Mesenchymal stem cell (in vitro differentiated cells and primary cell): ENCODE measurements around the gene ADGRV1. TPM values are rescaled to one million over a fixed set of nuclear protein-coding genes. Genes with fewer than 3 reads are reported as not detected.

Experiments used
- DNase-seq: peaks from one replicate; pipeline ENCODE4 v3.0.0-alpha.2; 2013
- H2AFZ ChIP-seq: one replicate; pipeline ENCODE4 v1.6.1; 2013; ENCODE audit warnings: low read depth, mild to moderate bottlenecking, control low read depth, inconsistent platforms, low read length, moderate library complexity
- H2AK5ac ChIP-seq: 2 replicates; pipeline ENCODE4 v1.6.1; 2013; ENCODE audit warnings: low read length, moderate library complexity, mild to moderate bottlenecking, inconsistent platforms; ENCODE audit not compliant: severe bottlenecking
- H2BK120ac ChIP-seq: one replicate; pipeline ENCODE4 v1.6.1; 2013; ENCODE audit warnings: low read depth, mild to moderate bottlenecking, inconsistent platforms, low read length, moderate library complexity
- H2BK12ac ChIP-seq, 2 experiments: one replicate each; pipeline ENCODE4 v1.6.1; 2013; ENCODE audit warnings: inconsistent platforms in 2 of 2, low read length in 2 of 2, mild to moderate bottlenecking in 2 of 2, moderate library complexity in 2 of 2, control low read depth in 1 of 2
- H2BK15ac ChIP-seq: one replicate; pipeline ENCODE4 v1.6.1; 2013; ENCODE audit warnings: mild to moderate bottlenecking, low read depth, inconsistent platforms; ENCODE audit not compliant: poor library complexity, severe bottlenecking
- H2BK5ac ChIP-seq: 2 replicates; pipeline ENCODE4 v1.6.1; 2013; ENCODE audit warnings: low read depth, mild to moderate bottlenecking, low read length, control low read depth, inconsistent platforms; ENCODE audit not compliant: poor library complexity, severe bottlenecking
- H3K14ac ChIP-seq, 2 experiments: one replicate each; pipeline ENCODE4 v1.6.1; 2013; ENCODE audit warnings: inconsistent platforms in 2 of 2, low read length in 2 of 2, control low read depth in 1 of 2, mild to moderate bottlenecking in 1 of 2, moderate library complexity in 1 of 2
- H3K18ac ChIP-seq, 2 experiments: one replicate each; pipeline ENCODE4 v1.6.1; 2013; ENCODE audit warnings: inconsistent platforms in 2 of 2, low read length in 2 of 2, control low read depth in 1 of 2, low read depth in 1 of 2, mild to moderate bottlenecking in 1 of 2
- H3K23ac ChIP-seq, 2 experiments: one replicate each; pipeline ENCODE4 v1.6.1; 2013; ENCODE audit warnings: inconsistent platforms in 2 of 2, low read length in 2 of 2, mild to moderate bottlenecking in 2 of 2, moderate library complexity in 2 of 2, control low read depth in 1 of 2
- H3K27ac ChIP-seq: 2 replicates; pipeline ENCODE4 v1.5.1; 2013; ENCODE audit warnings: mild to moderate bottlenecking, moderate library complexity, low read length, control low read depth, inconsistent platforms; ENCODE audit not compliant: poor library complexity, severe bottlenecking
- H3K27me3 ChIP-seq, 2 experiments: 2 replicates each; pipeline versions ENCODE4 v1.6.1 to v1.7.0; 2013; ENCODE audit warnings: low read length in 2 of 2, mild to moderate bottlenecking in 2 of 2, moderate library complexity in 2 of 2, control low read depth in 1 of 2, inconsistent platforms in 1 of 2; ENCODE audit not compliant: control insufficient read depth in 1 of 2, insufficient read depth in 1 of 2
- H3K36me3 ChIP-seq, 2 experiments: 2 replicates each; pipeline versions ENCODE4 v1.6.1 to v1.7.0; 2013; ENCODE audit warnings: low read length in 2 of 2, control low read depth in 1 of 2, inconsistent platforms in 1 of 2, low read depth in 1 of 2, mild to moderate bottlenecking in 1 of 2; ENCODE audit not compliant: insufficient read depth in 2 of 2, control insufficient read depth in 1 of 2
- H3K4ac ChIP-seq, 2 experiments: one replicate each; pipeline ENCODE4 v1.6.1; 2013; ENCODE audit warnings: inconsistent platforms in 2 of 2, low read length in 2 of 2, mild to moderate bottlenecking in 2 of 2, moderate library complexity in 2 of 2, control low read depth in 1 of 2, low read depth in 1 of 2
- H3K4me1 ChIP-seq: 2 replicates; pipeline ENCODE4 v1.6.1; 2013; ENCODE audit warnings: low read depth, low read length, control low read depth; ENCODE audit not compliant: control insufficient read depth, insufficient read depth
- H3K4me2 ChIP-seq: 2 replicates; pipeline ENCODE4 v1.6.1; 2013; ENCODE audit warnings: low read length, mild to moderate bottlenecking, inconsistent platforms; ENCODE audit not compliant: poor library complexity, severe bottlenecking
- H3K4me3 ChIP-seq, 2 experiments: 2 replicates each; pipeline versions ENCODE4 v1.5.1 to v1.7.0; 2013; ENCODE audit warnings: low read length in 2 of 2, mild to moderate bottlenecking in 2 of 2, control low read depth in 1 of 2, low read depth in 1 of 2; ENCODE audit not compliant: insufficient read depth in 1 of 2
- H3K79me1 ChIP-seq: replicated peaks from 2 replicates; pipeline ENCODE4 v1.6.1; 2013; ENCODE audit warnings: mild to moderate bottlenecking, control low read depth, low read length, inconsistent platforms; ENCODE audit not compliant: poor library complexity, severe bottlenecking
- H3K9ac ChIP-seq: 2 replicates; pipeline ENCODE4 v1.7.0; 2013; ENCODE audit warnings: mild to moderate bottlenecking, low read length, moderate library complexity
- H3K9me3 ChIP-seq: 2 replicates; pipeline ENCODE4 v1.7.0; 2013; ENCODE audit warnings: mild to moderate bottlenecking, low read length; ENCODE audit not compliant: control insufficient read depth
- H4K8ac ChIP-seq: one replicate; pipeline ENCODE4 v1.6.1; 2013; ENCODE audit warnings: inconsistent platforms, mild to moderate bottlenecking, low read length, moderate library complexity
- H4K91ac ChIP-seq: one replicate; pipeline ENCODE4 v1.6.1; 2013; ENCODE audit warnings: mild to moderate bottlenecking, low read length, inconsistent platforms
- WGBS: methylation state at CpG from one replicate; pipeline ENCODE4 v1.1.7; 2013; ENCODE audit warnings: mixed read lengths; 5-methylcytosine and 5-hydroxymethylcytosine counted together
- polyA plus RNA-seq, 2 experiments: library from polyadenylated mRNA; stranded (reverse); fragments of 200-250 nt; gene quantifications; one replicate each; pipeline ENCODE4 v1.2.3, GENCODE V29; 2013

Gene ADGRV1, protein sequence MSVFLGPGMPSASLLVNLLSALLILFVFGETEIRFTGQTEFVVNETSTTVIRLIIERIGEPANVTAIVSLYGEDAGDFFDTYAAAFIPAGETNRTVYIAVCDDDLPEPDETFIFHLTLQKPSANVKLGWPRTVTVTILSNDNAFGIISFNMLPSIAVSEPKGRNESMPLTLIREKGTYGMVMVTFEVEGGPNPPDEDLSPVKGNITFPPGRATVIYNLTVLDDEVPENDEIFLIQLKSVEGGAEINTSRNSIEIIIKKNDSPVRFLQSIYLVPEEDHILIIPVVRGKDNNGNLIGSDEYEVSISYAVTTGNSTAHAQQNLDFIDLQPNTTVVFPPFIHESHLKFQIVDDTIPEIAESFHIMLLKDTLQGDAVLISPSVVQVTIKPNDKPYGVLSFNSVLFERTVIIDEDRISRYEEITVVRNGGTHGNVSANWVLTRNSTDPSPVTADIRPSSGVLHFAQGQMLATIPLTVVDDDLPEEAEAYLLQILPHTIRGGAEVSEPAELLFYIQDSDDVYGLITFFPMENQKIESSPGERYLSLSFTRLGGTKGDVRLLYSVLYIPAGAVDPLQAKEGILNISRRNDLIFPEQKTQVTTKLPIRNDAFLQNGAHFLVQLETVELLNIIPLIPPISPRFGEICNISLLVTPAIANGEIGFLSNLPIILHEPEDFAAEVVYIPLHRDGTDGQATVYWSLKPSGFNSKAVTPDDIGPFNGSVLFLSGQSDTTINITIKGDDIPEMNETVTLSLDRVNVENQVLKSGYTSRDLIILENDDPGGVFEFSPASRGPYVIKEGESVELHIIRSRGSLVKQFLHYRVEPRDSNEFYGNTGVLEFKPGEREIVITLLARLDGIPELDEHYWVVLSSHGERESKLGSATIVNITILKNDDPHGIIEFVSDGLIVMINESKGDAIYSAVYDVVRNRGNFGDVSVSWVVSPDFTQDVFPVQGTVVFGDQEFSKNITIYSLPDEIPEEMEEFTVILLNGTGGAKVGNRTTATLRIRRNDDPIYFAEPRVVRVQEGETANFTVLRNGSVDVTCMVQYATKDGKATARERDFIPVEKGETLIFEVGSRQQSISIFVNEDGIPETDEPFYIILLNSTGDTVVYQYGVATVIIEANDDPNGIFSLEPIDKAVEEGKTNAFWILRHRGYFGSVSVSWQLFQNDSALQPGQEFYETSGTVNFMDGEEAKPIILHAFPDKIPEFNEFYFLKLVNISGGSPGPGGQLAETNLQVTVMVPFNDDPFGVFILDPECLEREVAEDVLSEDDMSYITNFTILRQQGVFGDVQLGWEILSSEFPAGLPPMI (N-terminal part only)
- polyA plus RNA-seq (2013, experiment 1 of 2): 0.36 TPM
- polyA plus RNA-seq (2013, experiment 2 of 2): 0.29 TPM

DNA sequence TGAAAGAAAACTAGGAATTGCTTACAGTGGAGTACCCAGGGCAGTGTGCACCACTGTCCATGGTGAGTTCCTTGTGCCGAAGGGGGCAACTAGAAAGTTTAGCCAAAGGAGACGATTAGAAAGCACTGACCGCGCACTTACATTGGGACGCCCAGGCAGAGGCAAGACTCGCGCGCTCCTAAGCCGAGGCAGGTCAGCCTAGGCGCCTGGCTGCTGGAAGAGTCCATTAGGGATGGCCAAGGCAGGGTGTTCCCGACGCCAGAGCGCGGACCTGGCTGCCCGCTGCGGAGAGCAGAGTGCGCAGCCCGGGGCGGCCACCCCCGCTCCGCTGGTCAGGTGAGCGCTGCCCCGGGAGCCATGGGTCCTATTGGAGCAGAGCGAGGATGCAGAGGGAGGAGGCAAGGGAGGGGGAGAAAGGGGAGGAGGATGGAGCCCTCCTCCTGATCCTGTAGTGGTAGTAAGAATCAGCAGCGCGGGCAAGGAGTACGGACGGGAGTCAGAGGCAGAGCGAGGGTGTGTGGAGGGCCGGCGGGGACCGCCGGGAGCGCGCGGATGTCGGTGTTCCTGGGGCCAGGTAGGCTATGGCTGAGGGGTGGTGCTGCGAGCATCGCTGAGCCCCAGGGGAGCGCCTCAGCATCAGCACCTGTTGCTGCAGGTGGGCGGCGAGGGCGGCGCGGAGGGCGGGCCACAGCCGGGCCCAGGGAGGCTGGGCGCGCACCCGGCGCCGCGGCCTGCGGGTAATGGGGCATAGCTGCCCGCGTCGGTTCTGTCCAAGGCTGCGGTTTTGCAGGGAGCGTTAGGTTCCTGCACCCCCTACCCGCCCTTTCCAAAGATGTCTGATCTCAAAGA, at the start of gene ADGRV1:
TSS of gene ADGRV1 (plus strand) at position 454 of the 849 bp plus-strand sequence. CDS start at position 553, 99 bp downstream.
- no peak within 1 kb of the TSS for H2BK12ac ChIP-seq
- no peak within 1 kb of the TSS for H3K18ac ChIP-seq
- H2BK5ac ChIP-seq: no peak within 1 kb of the TSS
- peaks cover 43 to 73% of the 10 kb centered on the region in 2 experiments for H3K27me3 ChIP-seq
- no peak within 1 kb of the TSS for H2BK15ac ChIP-seq
- peak within 1 kb of the TSS; percentile 90 for H3K4me2 ChIP-seq
- no peaks in the 10 kb centered on the region for H3K79me1 ChIP-seq
- no peak within 1 kb of the TSS for H3K4ac ChIP-seq
- H3K9ac ChIP-seq: no peak within 1 kb of the TSS
- H3K4me1 ChIP-seq: peaks cover 8% of the 10 kb centered on the region
- DNase-seq: peak; percentile 45
- no peak within 1 kb of the TSS for H2AK5ac ChIP-seq
- 1% methylated on average over 44 of the region's 60 CpGs for WGBS
- peak within 1 kb of the TSS; percentile 51 to 72 for H3K4me3 ChIP-seq
- H3K14ac ChIP-seq: no peak within 1 kb of the TSS
- H3K27ac ChIP-seq: no peak within 1 kb of the TSS
- no peaks in the 10 kb centered on the region for H3K36me3 ChIP-seq
- H3K23ac ChIP-seq: peak within 1 kb of the TSS in 1 of 2 experiments; percentile 48
- no peaks in the 10 kb centered on the region for H3K9me3 ChIP-seq
- no peak within 1 kb of the TSS for H4K8ac ChIP-seq
- no peak within 1 kb of the TSS for H4K91ac ChIP-seq
- H2AFZ ChIP-seq: peak within 1 kb of the TSS; percentile 20
- H2BK120ac ChIP-seq: no peak within 1 kb of the TSS

DNA sequence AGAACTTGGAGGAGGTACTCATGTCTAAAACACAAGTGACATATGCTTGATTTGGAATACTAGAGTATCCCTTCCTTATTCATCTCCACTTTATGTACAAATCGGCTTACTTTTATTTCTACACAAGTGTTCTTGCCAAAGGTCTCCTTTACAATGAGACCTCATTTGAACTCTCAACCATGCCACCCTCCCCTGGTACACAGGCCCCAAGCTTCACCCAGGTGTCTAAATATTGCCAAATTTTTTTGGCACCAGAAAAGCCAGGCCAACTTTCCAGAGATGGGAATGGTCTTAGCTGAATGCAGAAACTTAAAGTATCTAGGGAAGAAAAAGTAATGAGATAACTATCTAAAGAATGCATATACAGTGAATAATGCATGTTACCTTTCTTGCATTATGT, 48.2 kb upstream of the ADGRV1 start:
- H3K27me3 ChIP-seq: no peaks in the 10 kb centered on the region
- H2BK120ac ChIP-seq: no peak overlapping the region
- no peak overlapping the region for H2BK12ac ChIP-seq
- H2BK15ac ChIP-seq: no peak overlapping the region
- no peak overlapping the region for H3K4me3 ChIP-seq
- H4K91ac ChIP-seq: no peak overlapping the region
- WGBS: 95% methylated on average over 1 of the region's 1 CpG
- no peak overlapping the region for H4K8ac ChIP-seq
- no peaks in the 10 kb centered on the region for H3K79me1 ChIP-seq
- H3K4ac ChIP-seq: no peak overlapping the region
- H3K23ac ChIP-seq: no peak overlapping the region
- H3K14ac ChIP-seq: no peak overlapping the region
- DNase-seq: no peak
- H2AFZ ChIP-seq: no peak overlapping the region
- peaks cover 2 to 12% of the 10 kb centered on the region in 2 experiments for H3K36me3 ChIP-seq
- H3K9me3 ChIP-seq: no peaks in the 10 kb centered on the region
- H3K27ac ChIP-seq: no peak overlapping the region
- H2BK5ac ChIP-seq: no peak overlapping the region
- peaks cover 2% of the 10 kb centered on the region for H3K4me1 ChIP-seq
- H3K18ac ChIP-seq: no peak overlapping the region
- H3K9ac ChIP-seq: no peak overlapping the region
- no peak overlapping the region for H3K4me2 ChIP-seq
- no peak overlapping the region for H2AK5ac ChIP-seq

DNA sequence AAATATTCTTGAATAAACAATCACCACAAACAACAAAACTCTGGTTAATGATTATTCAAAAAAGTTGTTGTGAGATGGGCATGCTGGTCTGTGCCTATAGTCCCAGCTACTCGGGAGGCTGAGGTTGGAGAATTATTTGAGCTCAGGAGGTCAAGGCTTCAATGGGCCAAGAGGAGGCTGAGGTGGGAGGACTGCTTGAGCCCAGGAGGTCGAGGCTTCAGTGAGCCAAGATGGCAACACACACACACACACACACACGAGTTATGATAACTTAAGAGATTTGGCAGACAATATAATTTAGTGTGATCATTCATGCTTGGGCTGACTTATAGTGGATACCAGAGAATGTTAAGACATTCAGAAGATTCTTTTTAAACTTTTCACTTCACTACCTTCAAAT, 44.1 kb upstream of the ADGRV1 start:
- Histone ChIP-seq H3K9me3 (no peaks in the 10 kb centered on the region), H3K14ac (no peak overlapping the region), H3K79me1 (peaks cover 1% of the 10 kb centered on the region), H2BK5ac (no peak overlapping the region), H4K91ac (no peak overlapping the region), H3K4me3 (no peak overlapping the region), H3K27me3 (no peaks in the 10 kb centered on the region), H2BK15ac (no peak overlapping the region), H3K23ac (no peak overlapping the region), H2BK12ac (no peak overlapping the region), H3K4ac (no peak overlapping the region), H4K8ac (no peak overlapping the region), H2BK120ac (no peak overlapping the region), H3K4me2 (no peak overlapping the region), H3K27ac (no peak overlapping the region), H3K18ac (no peak overlapping the region), H2AFZ (no peak overlapping the region), H3K9ac (no peak overlapping the region), H3K4me1 (peaks cover 2% of the 10 kb centered on the region), H2AK5ac (no peak overlapping the region), H3K36me3 (peaks cover 2 to 28% of the 10 kb centered on the region in 2 experiments)
- no peak for DNase-seq
- no CpG with 5 or more reads among the region's 3 CpGs for WGBS
